Measurements from ENCODE around the gene BAHCC1.

DNA sequence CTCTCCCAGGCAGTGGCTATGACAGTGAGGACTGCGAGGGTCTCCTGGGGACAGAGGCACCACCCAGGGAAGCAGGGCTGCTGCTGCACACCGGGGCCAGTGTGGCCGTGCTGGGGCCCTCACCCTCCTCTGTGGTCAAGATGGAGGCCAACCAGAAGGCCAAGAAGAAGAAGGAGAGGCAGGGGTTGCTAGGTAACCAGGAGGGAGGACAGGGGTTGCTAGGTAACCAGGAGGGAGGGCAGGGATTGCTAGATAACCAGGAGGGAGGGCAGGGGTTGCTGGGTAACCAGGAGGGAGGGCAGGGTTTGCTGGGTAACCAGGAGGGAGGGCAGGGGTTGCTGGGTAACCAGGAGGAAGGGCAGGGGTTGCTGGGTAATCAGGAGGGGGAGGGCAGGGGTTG lies 62.1 kb downstream of the BAHCC1 start:
- TF ChIP-seq CTCF (IDR thresholded peaks at IDR 0.05) = no peak
- no peak for TF ChIP-seq FOXK1 (CRISPR knock-in tag; IDR thresholded peaks at IDR 0.05)
- no peak for TF ChIP-seq MAX (CRISPR knock-in tag; IDR thresholded peaks at IDR 0.05)
- TF ChIP-seq ATF3 (CRISPR knock-in tag; conservative IDR thresholded peaks at IDR 0.05) = no peak
- no peak for TF ChIP-seq NFYB (CRISPR knock-in tag; conservative IDR thresholded peaks at IDR 0.05; ENCODE audit: low read depth)
- TF ChIP-seq ZNF317 (CRISPR knock-in tag; IDR thresholded peaks at IDR 0.05; ENCODE audit: borderline replicate concordance, low read depth) = no peak
- no peak for TF ChIP-seq TEAD1 (CRISPR knock-in tag; IDR thresholded peaks at IDR 0.05)
- TF ChIP-seq USF2 (CRISPR knock-in tag; IDR thresholded peaks at IDR 0.05) = no peak
- TF ChIP-seq, protein P1, sequence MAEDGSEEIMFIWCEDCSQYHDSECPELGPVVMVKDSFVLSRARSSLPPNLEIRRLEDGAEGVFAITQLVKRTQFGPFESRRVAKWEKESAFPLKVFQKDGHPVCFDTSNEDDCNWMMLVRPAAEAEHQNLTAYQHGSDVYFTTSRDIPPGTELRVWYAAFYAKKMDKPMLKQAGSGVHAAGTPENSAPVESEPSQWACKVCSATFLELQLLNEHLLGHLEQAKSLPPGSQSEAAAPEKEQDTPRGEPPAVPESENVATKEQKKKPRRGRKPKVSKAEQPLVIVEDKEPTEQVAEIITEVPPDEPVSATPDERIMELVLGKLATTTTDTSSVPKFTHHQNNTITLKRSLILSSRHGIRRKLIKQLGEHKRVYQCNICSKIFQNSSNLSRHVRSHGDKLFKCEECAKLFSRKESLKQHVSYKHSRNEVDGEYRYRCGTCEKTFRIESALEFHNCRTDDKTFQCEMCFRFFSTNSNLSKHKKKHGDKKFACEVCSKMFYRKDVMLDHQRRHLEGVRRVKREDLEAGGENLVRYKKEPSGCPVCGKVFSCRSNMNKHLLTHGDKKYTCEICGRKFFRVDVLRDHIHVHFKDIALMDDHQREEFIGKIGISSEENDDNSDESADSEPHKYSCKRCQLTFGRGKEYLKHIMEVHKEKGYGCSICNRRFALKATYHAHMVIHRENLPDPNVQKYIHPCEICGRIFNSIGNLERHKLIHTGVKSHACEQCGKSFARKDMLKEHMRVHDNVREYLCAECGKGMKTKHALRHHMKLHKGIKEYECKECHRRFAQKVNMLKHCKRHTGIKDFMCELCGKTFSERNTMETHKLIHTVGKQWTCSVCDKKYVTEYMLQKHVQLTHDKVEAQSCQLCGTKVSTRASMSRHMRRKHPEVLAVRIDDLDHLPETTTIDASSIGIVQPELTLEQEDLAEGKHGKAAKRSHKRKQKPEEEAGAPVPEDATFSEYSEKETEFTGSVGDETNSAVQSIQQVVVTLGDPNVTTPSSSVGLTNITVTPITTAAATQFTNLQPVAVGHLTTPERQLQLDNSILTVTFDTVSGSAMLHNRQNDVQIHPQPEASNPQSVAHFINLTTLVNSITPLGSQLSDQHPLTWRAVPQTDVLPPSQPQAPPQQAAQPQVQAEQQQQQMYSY (CRISPR knock-in tag; IDR thresholded peaks at IDR 0.05) = no peak
- no peak for TF ChIP-seq KAT7 (CRISPR knock-in tag; IDR thresholded peaks at IDR 0.05; ENCODE audit: borderline replicate concordance)
- no peak for TF ChIP-seq ATF2 (CRISPR knock-in tag; IDR thresholded peaks at IDR 0.05; ENCODE audit: borderline replicate concordance, low read depth)
- no peak for TF ChIP-seq ESRRA (CRISPR knock-in tag; IDR thresholded peaks at IDR 0.05; ENCODE audit: borderline replicate concordance)
- TF ChIP-seq, protein P2, sequence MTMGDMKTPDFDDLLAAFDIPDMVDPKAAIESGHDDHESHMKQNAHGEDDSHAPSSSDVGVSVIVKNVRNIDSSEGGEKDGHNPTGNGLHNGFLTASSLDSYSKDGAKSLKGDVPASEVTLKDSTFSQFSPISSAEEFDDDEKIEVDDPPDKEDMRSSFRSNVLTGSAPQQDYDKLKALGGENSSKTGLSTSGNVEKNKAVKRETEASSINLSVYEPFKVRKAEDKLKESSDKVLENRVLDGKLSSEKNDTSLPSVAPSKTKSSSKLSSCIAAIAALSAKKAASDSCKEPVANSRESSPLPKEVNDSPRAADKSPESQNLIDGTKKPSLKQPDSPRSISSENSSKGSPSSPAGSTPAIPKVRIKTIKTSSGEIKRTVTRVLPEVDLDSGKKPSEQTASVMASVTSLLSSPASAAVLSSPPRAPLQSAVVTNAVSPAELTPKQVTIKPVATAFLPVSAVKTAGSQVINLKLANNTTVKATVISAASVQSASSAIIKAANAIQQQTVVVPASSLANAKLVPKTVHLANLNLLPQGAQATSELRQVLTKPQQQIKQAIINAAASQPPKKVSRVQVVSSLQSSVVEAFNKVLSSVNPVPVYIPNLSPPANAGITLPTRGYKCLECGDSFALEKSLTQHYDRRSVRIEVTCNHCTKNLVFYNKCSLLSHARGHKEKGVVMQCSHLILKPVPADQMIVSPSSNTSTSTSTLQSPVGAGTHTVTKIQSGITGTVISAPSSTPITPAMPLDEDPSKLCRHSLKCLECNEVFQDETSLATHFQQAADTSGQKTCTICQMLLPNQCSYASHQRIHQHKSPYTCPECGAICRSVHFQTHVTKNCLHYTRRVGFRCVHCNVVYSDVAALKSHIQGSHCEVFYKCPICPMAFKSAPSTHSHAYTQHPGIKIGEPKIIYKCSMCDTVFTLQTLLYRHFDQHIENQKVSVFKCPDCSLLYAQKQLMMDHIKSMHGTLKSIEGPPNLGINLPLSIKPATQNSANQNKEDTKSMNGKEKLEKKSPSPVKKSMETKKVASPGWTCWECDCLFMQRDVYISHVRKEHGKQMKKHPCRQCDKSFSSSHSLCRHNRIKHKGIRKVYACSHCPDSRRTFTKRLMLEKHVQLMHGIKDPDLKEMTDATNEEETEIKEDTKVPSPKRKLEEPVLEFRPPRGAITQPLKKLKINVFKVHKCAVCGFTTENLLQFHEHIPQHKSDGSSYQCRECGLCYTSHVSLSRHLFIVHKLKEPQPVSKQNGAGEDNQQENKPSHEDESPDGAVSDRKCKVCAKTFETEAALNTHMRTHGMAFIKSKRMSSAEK (CRISPR knock-in tag; IDR thresholded peaks at IDR 0.05; ENCODE audit: borderline replicate concordance) = no peak
